Stomach (tissue), 9 donors: Measurements from ENCODE around the gene LRCH4. TPM values are rescaled to one million over a fixed set of nuclear protein-coding genes. Genes with fewer than 3 reads are reported as not detected.
A peak's percentile ranks its signal among the peaks of the same experiment; 100 is the strongest.
"Not testable (repeated sequence)": the region's sequence is repeated elsewhere in the genome, so short reads cannot be mapped to it uniquely, and the experiment has no call there.

Experiments used
- DNase-seq, 2 donors: peaks; one replicate each; pipeline versions ENCODE4 v3.0.0 to v3.0.0-alpha.2; 2013 to 2019
- H3K27ac ChIP-seq, 5 donors: fragments of 200-600 bp in 4 of 5; sonication (generic) in 4 of 5; one replicate each; pipeline ENCODE4 v1.5.1; 2013 to 2019; ENCODE audit warnings: mild to moderate bottlenecking in 1 of 5, moderate library complexity in 1 of 5
- H3K27me3 ChIP-seq, 3 donors: fragments of 200-600 bp; sonication (generic); one replicate each; pipeline ENCODE4 v1.5.1; 2017 to 2019; ENCODE audit warnings: mixed run types in 1 of 3
- H3K36me3 ChIP-seq, 4 donors: fragments of 200-600 bp; sonication (generic); 1 replicate in 3 of 4; 2 replicates in 1 of 4; pipeline ENCODE4 v1.5.1; 2016 to 2019
- H3K4me1 ChIP-seq, 4 donors: fragments of 200-600 bp; sonication (generic); one replicate each; pipeline ENCODE4 v1.5.1; 2016 to 2019
- H3K4me3 ChIP-seq, 4 donors: fragments of 200-600 bp; sonication (generic) in 3 of 4; one replicate each; pipeline ENCODE4 v1.5.1; 2016 to 2019; ENCODE audit warnings: mild to moderate bottlenecking in 1 of 4
- H3K9me3 ChIP-seq, 4 donors: fragments of 200-600 bp; sonication (generic); one replicate each; pipeline ENCODE4 v1.5.1; 2016 to 2019
- CTCF ChIP-seq, 7 experiments: fragments of 450-650 bp in 4 of 7; fragments of 200-600 bp in 3 of 7; sonication (generic) in 3 of 7; IDR thresholded peaks; one replicate each; pipeline ENCODE4 v1.5.1; 2016 to 2019; ENCODE audit warnings: antibody characterized with exemption in 7 of 7, control low read depth in 2 of 7, mild to moderate bottlenecking in 1 of 7
- EP300 ChIP-seq: sonication (generic); formaldehyde crosslinking; IDR thresholded peaks from one replicate; pipeline ENCODE4 v1.6.1; 2017; ENCODE audit warnings: antibody characterized with exemption
- POLR2A ChIP-seq, 4 donors: fragments of 450-650 bp; IDR thresholded peaks; one replicate each; pipeline ENCODE4 v1.6.1; 2016; ENCODE audit warnings: antibody characterized with exemption in 4 of 4, control low read depth in 2 of 4, mild to moderate bottlenecking in 1 of 4, moderate library complexity in 1 of 4
- POLR2AphosphoS5 ChIP-seq, 3 donors: sonication (generic); formaldehyde crosslinking; IDR thresholded peaks; one replicate each; pipeline ENCODE4 v1.6.1; 2016; ENCODE audit warnings: antibody characterized with exemption in 3 of 3
- WGBS, 5 donors: extraction: QIAGEN DNeasy Blood & Tissue Kit in 3 of 5; methylation state at CpG; one replicate each; pipeline versions ENCODE4 v1.1.5 to v1.1.7; 2013 to 2018; 5-methylcytosine and 5-hydroxymethylcytosine counted together
- intact Hi-C: fragments of 100-400 bp; cut with DNase I; formaldehyde crosslinking; loops from one replicate; pipeline ENCODE4 v1.15.1; 2023; ENCODE audit warnings: low total_unique reads
- polyA plus RNA-seq, 3 donors: library from polyadenylated mRNA; stranded (reverse); fragments of 200-250 nt; gene quantifications; one replicate each; pipeline ENCODE4 v1.2.3, GENCODE V29; 2013
- total RNA-seq, 5 donors: library from RNA; depleted of rRNA; stranded (reverse); fragments of >200 nt; gene quantifications; one replicate each; pipeline versions ENCODE4 v1.1.0 to v1.2.3, GENCODE V29; 2014 to 2016
- donor health status: healthy with polysubstance abuse.
- donor health status: Bipolar disorder and iron deficiency.
- donor health status: healthy.

The LRCH4 gene
- total and polyA plus RNA-seq, 8 donors: 23.5 to 263 (median 46.9) TPM

GRCh38 chr7:100538654-100539435 is 47.1 kb downstream of the LRCH4 start, which contains the start of gene AGFG2:
Gene AGFG2, plus strand, starts transcription at chr7:100539203. Its CDS starts 144 bp downstream, at chr7:100539347.
- intact Hi-C loops: no loop called here
- Histone ChIP-seq H3K4me1 (peaks cover 36 to 52% (median 51%) of the 10 kb centered on the region in 4 donors), H3K27me3 (no peaks in the 10 kb centered on the region), H3K4me3 (peak within 1 kb of the TSS; percentile 91 to 97 (median 92)), H3K27ac (peak within 1 kb of the TSS; percentile 87 to 93 (median 92)), H3K36me3 (no peaks in the 10 kb centered on the region), H3K9me3 (no peaks in the 10 kb centered on the region)
- DNase-seq: peak; percentile 100
- TF ChIP-seq POLR2A (IDR thresholded peaks at IDR 0.05) (peak in 2 of 4 donors; percentile 68 to 85), POLR2AphosphoS5 (IDR thresholded peaks at IDR 0.05) (peak; percentile 71 to 94 (median 86)), EP300 (no peak), CTCF (IDR thresholded peaks at IDR 0.05) (no peak)
- 0 to 1% (median 0%) methylated on average over 41 to 60 of the region's 60 CpGs for WGBS, 5 donors

- no peaks in the 10 kb centered on the region for H3K27me3 ChIP-seq
- peaks cover 30 to 47% (median 46%) of the 10 kb centered on the region in 4 donors for H3K4me1 ChIP-seq
- H3K9me3 ChIP-seq: no peaks in the 10 kb centered on the region
- peak overlapping the region; percentile 22 to 93 (median 29) for H3K4me3 ChIP-seq
- no peaks in the 10 kb centered on the region for H3K36me3 ChIP-seq
- WGBS, 5 donors: 5 to 11% (median 7%) methylated on average over 8 of the region's 8 CpGs
- intact Hi-C loops: no loop called here
- DNase-seq: no peak
- no peak for TF ChIP-seq CTCF (IDR thresholded peaks at IDR 0.05)
- TF ChIP-seq EP300: no peak
- TF ChIP-seq POLR2AphosphoS5 (IDR thresholded peaks at IDR 0.05): no peak
- TF ChIP-seq POLR2A (IDR thresholded peaks at IDR 0.05): no peak
- peak overlapping the region in 4 of 5 donors; percentile 74 to 84 (median 80) for H3K27ac ChIP-seq
Observed at GRCh38 chr7:100538348-100538653, 47.6 kb downstream of the LRCH4 start.

- H3K27me3 ChIP-seq, H3K27ac ChIP-seq, H3K4me3 ChIP-seq, H3K9me3 ChIP-seq, intact Hi-C loops, DNase-seq, H3K36me3 ChIP-seq: not testable (repeated sequence)
- 84 to 96% (median 91%) methylated on average over 2 of the region's 2 CpGs for WGBS, 5 donors
- peaks cover 15 to 32% (median 30%) of the 10 kb centered on the region in 4 donors for H3K4me1 ChIP-seq
Observed at GRCh38 chr7:100536695-100537094, 49.2 kb downstream of the LRCH4 start.

- H3K27me3 ChIP-seq, H3K9me3 ChIP-seq, H3K36me3 ChIP-seq, H3K4me3 ChIP-seq, intact Hi-C loops, H3K27ac ChIP-seq, DNase-seq: not testable (repeated sequence)
- peaks cover 11 to 25% (median 23%) of the 10 kb centered on the region in 4 donors for H3K4me1 ChIP-seq
- WGBS, 5 donors: 92 to 95% (median 94%) methylated on average over 9 of the region's 9 CpGs
Observed at GRCh38 chr7:100535982-100536381, 49.9 kb downstream of the LRCH4 start.

- Histone ChIP-seq H3K4me3 (no peak overlapping the region), H3K36me3 (no peaks in the 10 kb centered on the region), H3K27me3 (no peaks in the 10 kb centered on the region), H3K4me1 (no peaks in the 10 kb centered on the region), H3K27ac (no peak overlapping the region), H3K9me3 (no peaks in the 10 kb centered on the region)
- no peak for DNase-seq
- intact Hi-C loops: no loop called here
- no peak for TF ChIP-seq POLR2AphosphoS5 (IDR thresholded peaks at IDR 0.05)
- TF ChIP-seq EP300: no peak
- TF ChIP-seq POLR2A (IDR thresholded peaks at IDR 0.05): no peak
- no peak for TF ChIP-seq CTCF (IDR thresholded peaks at IDR 0.05)
- 88 to 89% (median 88%) methylated on average over 14 of the region's 14 CpGs for WGBS, 5 donors
Observed at GRCh38 chr7:100532165-100533022, 53.5 kb downstream of the LRCH4 start.

GRCh38 chr7:100528108-100528866 is 57.6 kb downstream of the LRCH4 start:
- H3K4me3 ChIP-seq, DNase-seq, H3K36me3 ChIP-seq, H3K9me3 ChIP-seq, H3K27me3 ChIP-seq, H3K4me1 ChIP-seq, intact Hi-C loops, H3K27ac ChIP-seq: not testable (repeated sequence)
- 67 to 84% (median 72%) methylated on average over 12 of the region's 12 CpGs for WGBS, 5 donors
